ENCODE data around the gene EPC1.
"Not testable (repeated sequence)": the region's sequence is repeated elsewhere in the genome, so short reads cannot be mapped to it uniquely, and the experiment has no call there.

EPC1 gene, protein sequence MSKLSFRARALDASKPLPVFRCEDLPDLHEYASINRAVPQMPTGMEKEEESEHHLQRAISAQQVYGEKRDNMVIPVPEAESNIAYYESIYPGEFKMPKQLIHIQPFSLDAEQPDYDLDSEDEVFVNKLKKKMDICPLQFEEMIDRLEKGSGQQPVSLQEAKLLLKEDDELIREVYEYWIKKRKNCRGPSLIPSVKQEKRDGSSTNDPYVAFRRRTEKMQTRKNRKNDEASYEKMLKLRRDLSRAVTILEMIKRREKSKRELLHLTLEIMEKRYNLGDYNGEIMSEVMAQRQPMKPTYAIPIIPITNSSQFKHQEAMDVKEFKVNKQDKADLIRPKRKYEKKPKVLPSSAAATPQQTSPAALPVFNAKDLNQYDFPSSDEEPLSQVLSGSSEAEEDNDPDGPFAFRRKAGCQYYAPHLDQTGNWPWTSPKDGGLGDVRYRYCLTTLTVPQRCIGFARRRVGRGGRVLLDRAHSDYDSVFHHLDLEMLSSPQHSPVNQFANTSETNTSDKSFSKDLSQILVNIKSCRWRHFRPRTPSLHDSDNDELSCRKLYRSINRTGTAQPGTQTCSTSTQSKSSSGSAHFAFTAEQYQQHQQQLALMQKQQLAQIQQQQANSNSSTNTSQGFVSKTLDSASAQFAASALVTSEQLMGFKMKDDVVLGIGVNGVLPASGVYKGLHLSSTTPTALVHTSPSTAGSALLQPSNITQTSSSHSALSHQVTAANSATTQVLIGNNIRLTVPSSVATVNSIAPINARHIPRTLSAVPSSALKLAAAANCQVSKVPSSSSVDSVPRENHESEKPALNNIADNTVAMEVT

DNA sequence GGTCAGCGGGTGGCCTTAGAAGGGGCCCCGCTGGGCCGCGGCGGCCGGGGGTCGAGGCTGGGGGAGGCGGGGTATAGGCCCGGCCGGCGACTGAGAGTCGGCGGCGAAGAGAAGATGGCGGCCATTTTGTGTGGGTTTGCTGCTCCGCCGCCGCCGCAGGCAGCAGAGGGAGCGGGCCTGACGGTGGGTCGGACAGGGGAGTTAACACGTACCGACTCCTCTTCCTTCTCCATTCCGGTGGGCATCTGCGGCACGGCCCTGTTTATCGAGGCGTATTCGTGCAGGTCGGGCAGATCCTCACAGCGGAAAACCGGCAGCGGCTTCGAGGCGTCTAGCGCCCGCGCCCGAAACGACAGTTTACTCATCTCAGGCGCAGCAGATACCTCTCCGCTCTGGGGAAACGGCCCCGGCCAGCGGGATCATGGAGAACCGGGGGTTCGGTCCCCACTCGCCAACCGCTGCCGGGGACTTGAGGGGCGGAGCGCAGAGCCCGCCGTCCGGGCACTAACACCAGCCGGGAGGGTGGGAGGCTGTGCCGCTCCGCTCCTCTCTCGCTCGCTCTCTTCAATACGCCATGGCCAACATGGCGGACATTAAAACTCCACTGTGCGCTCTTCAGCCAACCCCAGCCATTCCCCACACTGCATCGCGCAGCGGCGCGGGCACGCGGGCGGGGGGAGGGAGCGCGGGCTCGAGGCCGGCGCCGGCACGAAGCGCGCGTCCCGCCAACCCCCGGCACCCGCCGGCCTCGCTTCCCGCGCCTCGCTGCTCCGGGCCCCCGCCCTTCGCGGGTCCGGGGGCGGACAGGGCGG is at the start of gene EPC1:
Gene EPC1, minus strand, starts transcription at position 608 of the 812 bp plus-strand sequence. Its CDS starts 243 bp downstream, at position 365.
- peak; percentile 86 for DNase-seq

DNA sequence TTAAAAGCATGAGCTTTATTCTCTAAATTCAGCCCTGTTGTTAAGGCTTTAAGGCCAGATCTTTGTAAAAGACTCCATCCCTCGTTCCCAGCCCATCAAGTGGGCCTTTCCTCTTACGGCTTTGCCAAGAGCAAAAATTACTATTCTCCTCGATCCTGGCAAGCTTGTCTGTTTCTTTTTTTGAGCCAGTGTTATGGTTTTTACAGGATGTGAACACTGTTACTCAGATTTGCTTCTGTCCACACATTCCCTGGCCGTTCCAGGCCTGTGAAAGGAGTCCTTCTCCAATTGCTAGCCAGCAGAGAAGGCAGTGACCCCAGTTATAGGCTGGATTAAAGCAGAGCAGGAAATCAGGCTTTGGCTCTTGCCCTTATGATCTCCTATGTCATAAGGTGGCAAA is 47.0 kb upstream of the EPC1 start:
- DNase-seq, result no peak

DNA sequence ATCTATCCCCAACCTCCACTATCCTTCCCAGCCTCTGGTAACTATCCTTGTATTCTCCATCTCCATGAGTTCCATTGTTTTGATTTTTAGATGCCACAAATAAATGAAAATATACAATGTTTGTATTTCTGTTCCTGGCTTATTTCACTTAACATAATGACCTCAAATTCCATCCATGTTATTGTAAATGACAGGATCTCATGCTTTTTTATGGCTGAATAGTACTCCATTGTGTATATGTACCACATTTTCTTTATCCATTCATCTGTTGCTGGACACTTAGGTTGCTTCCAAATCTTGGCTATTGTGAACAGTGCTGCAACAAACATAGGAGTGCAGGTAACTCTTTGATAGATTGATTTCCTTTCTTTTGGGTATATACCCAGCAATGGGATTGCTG is 45.3 kb upstream of the EPC1 start:
- not testable (repeated sequence) for DNase-seq

DNA sequence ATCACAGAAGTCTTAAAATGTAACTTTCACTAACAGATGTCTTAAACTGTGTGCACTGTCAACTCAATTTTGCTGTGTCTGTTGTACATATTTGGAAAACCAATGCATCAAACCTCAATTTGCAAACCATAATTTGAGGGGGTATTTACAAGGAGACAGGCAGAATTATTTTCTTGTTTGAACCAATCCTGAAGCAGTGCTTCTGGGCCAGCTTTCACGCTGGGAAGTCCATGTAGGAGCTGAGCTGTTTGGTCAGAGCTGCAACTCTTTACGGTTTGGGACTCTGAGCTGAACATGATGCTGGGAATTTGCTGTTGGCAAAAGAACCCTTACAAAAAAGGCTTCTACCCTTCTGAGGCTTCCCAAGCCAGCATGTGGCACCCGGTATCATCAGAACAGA is 43.2 kb upstream of the EPC1 start:
- DNase-seq, result no peak

DNA sequence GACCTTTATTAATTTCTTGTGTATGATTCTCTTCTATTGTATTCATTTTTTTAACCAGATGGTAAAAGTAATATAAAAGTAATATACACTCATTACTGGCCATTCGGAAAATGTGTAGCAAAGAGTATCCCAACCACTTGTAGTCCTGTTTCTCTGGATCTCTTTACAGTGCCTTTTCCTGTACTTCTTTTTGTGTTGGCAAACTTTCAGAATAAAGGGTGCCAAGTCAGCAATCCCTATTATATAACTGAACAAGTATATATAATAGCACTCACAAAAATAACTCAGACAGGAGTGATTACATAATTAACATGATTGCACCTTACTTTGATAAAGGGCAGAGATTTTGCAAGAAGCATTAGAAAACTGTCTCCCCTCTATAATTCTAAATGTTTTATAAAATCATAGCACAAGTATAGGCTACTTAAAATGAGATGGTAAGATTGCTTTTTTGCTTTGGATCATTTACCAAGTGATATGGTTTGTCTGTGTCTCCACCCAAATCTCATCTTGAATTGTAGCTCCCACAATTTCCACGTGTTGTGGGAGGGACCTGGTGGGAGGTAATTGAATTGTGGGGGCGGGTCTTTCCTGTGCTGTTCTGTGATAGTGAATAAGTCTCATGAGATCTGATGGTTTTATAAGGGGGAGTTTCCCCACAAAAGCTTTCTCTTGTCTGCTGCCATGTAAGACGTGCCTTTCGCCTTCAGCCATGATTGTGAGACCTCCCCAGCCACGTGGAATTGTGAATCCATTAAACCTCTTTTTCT is 41.5 kb upstream of the EPC1 start:
- DNase-seq, result no peak

DNA sequence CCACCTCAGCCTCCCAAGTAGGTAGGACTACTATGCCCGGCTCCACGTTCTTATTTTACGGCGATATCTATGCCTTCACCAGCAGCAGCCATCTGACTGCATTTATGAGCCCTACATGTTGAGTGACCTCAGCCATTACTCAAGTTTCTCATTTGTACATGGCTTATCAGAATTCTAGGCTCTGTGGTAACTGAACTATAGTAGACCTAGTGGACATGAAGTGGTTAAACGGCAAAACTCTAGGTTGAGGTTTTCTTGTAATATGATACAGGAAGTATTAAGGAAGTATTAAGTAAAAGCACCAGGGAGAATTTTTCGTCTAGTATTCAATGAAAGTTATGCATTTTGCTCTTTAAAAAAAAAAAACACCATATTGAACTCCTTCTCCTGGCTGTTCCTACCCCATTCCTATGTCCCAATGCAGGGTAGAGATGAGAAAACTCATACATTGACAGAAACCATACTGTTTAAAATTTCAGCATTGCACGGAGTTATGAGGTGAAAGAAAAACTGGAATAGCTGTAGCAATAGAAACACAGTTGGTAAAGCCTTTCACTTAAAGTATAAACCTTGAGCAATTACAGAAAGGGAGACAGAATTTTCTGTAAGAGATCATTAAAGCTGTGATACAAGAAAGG is 39.8 kb upstream of the EPC1 start:
- DNase-seq, result no peak

DNA sequence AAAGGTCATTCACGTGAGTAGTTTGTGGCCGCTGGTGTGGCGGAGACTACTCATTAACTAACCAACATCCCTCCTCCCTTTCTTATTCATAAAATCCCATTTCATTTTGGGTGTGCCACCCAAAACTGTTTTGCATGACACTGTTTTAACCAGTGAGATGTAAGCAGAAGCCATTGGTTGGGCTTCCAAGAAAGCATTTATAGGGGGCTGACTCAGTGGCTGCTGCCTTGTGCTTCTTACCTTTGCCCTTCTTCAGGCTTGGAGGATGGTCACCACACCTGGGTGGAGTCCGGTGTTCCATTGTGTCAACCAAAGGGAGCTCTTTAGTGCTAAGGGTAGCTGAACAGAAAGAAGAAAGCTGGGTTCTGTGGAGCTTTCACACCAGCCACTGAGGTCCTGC is 37.2 kb upstream of the EPC1 start:
- DNase-seq, result no peak

DNA sequence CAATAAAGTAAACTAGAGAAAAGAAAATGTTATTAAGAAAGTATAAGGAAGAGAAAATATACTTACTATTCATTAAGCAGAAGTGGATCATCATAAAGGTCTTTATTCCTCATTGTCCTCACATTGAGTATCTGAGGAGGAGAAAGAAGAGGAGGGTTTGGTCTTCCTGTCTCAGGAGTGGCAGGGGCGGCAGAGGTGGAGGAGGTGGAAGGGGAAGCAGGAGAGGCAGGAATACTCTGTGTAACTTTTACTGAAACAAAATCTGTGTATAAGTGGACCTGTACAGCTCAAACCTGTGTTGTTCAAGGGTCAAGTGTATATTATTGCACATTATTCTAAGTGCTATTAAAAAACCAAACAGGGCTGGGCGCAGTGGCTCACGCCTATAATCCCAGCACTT is 34.2 kb upstream of the EPC1 start:
- DNase-seq, result no peak

DNA sequence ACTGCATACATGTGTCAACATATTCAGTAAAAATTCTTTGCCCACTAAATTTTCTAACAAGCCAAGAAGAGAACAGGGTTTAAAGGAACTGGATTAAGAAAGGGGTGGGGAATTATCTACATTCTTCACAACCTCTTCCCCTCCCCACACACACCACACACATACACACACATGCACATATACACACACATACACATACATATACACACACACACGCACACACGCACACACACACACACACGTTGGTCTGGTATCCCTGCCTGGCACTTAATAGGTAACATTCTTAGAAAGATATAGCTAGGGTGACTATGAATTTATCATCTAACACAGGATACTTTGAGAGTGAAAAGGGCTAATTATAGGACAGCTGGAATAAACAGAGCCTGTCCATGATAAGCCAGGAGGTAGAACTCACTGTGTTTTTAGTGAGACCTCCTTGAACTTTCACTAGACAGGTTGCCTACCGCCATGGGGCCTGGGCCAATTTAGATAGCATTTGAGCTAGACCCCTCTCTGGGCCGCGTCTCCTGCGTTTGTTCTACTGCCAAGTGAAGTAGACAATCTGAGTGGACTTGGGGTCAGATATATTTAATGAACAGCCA is 33.1 kb upstream of the EPC1 start:
- DNase-seq, result no peak

DNA sequence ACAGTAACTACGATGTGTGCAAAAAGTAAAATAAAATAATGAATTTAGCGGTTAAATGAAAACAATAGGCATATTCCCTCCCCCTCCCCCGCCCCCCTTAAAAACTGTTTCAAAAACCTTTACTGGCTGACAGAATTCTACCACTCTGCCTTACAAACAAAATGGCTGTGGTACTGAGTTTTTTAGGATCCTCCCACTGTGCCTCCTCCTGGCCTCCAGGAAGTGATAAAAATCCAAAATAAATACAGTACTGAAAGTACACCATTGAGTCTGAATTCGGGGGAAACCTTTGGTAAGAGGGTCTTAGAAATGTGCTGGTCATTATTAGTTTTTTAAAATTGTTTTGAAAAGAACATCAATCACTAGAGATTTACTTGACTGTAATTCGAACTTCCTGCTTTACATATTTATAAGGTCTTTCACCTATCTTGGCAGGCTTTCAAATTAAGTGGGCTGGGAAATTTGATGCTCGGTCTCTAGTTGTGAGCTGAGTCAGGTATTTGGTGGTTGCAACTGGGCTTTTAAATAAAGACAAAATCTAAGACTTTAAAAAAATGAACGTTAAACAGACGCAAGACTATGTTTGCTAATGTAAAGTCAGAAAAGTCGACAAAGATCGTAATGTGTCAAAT is 32.5 kb upstream of the EPC1 start:
- no peak for DNase-seq

DNA sequence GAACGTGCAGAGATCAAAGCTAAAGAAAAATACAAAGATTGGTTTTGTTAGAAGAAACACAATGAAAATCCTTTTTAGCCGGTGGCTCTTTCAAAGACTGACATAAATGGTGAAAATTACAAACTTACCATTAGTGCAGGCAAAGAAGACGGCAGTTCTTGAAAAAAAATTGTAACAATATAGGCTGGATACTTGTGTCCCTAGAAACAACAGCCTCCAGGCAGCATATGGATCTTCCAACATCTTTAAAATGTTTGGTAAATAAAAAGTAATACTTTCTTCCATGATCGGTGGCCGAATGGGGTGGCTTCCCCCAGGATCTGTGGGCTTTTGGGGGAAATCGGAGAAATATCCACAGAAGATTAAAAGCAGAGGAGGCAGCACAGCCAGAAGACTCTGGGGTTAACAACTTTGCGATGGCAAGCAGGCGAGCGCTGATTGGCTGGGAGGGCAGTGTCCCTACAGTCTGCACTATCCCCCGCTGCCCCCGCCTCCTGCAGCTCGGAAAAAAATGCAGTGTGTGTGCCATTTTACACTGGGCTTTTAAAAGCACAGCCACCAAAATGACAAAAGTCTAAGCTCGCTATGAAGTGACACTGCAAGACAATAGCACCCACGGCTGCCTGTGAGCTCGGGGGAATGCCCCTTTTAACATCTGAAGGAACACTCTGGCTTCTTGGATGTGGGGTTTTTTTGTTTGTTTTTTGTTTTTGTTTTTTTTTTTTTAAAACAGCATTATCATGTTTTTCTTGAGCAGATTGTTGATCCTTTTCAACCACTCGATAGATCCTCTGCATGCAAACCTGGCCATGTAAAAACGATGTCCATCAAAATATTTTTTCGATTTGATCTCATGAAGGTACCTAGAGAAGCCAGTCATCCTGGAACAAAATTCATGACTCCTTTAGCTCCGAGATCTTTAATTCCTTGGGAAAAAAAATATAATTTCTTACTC is 31.7 kb upstream of the EPC1 start:
- peak; percentile 89 for DNase-seq

DNA sequence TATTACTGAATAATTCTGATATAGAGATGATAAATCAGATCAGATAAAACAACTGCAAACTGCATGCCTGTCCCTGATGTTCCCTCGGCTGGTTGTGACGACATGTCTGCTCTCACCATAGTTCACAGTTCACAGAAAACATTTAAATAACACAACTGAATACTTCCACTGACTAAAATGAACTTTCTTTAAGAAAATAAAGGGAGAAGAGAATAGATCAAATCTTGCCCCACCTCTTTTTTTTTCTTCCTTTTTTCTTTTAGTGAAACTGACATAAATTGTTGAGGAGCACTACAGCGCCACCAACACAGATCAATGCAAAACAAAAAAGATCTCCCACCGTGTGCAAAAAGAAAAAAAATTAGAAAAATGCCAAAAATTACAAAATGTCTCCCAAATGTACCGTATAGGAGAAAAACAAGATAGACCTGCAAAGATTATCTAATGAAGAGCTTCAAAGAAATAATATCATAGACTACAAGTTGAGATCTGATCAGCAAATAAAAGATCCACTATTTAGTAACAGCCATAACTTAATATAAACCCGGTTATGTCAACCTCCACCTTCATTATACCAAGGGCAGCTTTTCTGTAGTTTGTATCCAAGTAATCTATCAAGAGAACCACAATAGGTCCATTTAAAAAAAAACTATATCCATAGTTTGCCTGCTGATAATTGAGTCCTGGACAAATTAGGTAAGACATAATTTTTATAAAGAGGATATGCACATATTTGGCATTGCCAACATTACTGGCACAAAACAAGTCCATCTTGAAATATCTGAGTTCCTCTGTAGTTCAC is 30.7 kb upstream of the EPC1 start:
- no peak for DNase-seq

DNA sequence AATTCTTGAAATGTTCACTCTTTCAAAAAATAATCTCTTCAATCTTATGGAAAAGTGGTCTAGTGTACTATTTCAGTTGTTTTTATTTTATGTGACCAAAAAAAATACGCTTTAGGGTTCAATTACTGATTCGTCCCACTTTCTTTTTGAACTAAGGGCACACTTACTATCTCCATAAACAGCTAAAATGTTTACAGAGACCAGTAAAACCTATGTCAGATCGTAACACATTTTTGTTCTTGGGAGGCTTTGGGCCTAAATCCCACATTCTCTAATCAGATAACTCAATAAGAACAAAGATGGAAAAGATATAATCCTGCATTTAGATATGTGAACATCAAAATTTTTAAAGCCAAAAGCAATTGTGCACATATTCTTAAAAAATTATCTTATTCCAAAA is 29.8 kb upstream of the EPC1 start:
- no peak for DNase-seq

DNA sequence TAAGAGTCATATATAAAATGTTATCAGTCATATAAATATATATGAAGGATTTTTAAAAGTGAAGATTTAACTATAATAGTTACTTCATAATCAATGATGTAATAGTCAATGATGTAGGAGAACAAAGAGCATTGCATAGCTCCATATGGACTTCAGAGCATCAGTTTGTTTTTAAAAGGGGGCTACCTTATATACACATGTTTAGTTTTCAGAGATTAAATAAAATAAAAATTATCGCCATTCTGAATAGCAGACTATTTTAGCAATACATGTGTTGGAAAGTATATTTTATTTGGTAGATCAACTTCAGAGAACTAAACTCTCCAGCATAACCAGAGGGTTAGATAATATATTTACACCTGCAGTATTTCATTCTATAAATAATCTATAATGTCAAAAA is 29.1 kb upstream of the EPC1 start:
- DNase-seq, result no peak

DNA sequence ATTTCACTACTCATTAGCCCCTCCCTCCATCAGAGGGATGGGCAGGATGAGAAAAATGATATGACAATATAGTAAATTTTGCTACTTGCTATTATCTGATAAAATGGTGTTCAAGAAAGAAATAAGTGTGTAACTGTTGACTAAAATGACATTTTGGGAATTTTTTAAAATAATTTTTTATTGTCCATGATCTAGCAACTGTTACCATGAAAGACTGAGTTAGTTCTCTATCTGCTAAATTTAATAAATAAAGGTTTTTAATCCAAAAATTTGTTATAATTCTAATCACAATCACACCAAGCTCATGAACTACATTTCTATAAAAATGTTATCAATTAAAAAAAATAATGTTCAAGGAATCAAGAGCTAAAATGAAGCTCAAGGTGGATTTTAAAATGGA is 28.7 kb upstream of the EPC1 start:
- DNase-seq, result no peak

DNA sequence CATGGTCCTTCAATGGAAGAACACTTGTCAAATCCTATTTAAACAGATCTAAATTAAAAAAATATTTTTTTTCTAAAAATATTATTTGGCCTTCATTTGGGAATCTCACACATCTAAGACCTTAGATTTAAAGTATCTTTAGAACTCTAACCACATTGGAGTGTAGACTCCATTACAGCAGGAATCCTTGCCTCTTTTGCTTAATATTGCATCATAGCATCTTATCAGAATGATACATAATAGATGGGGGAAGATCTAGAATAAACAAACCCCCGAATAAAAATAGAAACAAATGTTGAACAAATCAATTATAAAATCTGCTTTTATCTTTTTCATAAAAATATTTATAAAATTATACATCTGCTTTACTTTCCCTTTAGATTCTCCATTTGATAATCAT is 27.6 kb upstream of the EPC1 start:
- no peak for DNase-seq

DNA sequence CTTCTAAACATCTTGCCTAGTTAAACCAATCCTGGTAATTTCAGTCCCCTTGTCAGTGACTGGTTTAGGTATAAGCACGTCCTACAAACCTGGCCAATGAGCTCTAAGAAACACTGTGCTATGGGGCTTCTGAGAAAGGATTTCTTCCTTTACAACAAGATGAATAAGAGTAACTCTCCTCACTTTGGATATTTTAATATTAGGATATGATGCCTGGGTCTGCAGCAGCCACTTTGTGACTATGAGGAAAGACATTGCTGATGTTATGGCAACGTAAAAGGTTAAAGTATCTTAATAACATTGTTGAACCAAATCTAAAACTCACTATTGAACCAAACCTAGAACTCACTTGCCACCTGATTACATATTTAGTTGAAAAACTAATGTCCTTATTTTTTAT is 26.5 kb upstream of the EPC1 start:
- no peak for DNase-seq

DNA sequence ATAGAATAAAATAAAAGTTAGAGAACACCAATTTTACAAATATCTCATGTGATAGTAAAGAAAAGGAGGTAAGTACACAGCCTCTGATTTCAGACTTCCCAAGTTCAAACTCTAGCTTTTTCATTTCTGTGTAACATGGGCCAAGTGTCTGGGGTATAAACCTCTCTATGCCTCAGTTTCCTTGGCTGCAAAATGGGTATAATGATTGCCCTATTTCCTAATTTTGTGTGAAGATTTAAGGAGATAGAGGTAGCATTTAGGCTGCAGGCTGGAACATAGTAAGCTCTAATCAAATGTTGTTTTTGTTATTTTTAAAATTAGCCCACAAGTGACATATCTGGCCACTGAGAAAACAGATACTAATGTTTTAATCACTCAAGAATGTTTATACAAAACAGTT is 26.1 kb upstream of the EPC1 start:
- no peak for DNase-seq

Measured in activated effector memory CD4-positive, alpha-beta T cell treated with Interleukin-2 at 50 U/mL for 16 hours (primary cell).